Renal cortex interstitium (tissue), 15 donors: ENCODE results near the gene C3orf85. TPM values are rescaled to one million over a fixed set of nuclear protein-coding genes. Genes with fewer than 3 reads are reported as not detected.

Source experiments
- DNase-seq, 11 donors: peaks; one replicate each; pipeline ENCODE4 v3.0.0-alpha.2; 2013; ENCODE audit warnings: low read depth in 9 of 11, low spot score in 4 of 11; ENCODE audit errors: extremely low read depth in 1 of 11
- long read RNA-seq, 16 experiments: transcript quantifications; one replicate each; lab custom pipeline, GENCODE V29; 2026
- polyA plus RNA-seq, 3 donors: library from polyadenylated mRNA; unstranded; fragments of 120-200 nt; gene quantifications; one replicate each; pipeline ENCODE4 v1.2.1, GENCODE V29; 2013; ENCODE audit not compliant: insufficient read length in 3 of 3

Gene C3orf85
- polyA plus RNA-seq: 10 to 100 TPM; 16.4 to 23.7 (median 21.3) TPM
- long read RNA-seq, donor 1, partial matches to known transcripts: 0 of 11 reads
- long read RNA-seq, donor 1, other reads (novel, unspliced or antisense): 5 of 11 reads
- long read RNA-seq, donor 2, partial matches to known transcripts: 0 of 5 reads
- long read RNA-seq, donor 2, other reads (novel, unspliced or antisense): 0 of 5 reads
- long read RNA-seq, donor 3, transcript C3orf85-208 (4 exons, 925 nt): major isoform, 6 of 21 reads
- long read RNA-seq, donor 3, partial matches to known transcripts: 0 of 21 reads
- long read RNA-seq, donor 3, other reads (novel, unspliced or antisense): 11 of 21 reads
- long read RNA-seq, donor 4, transcript C3orf85-208 (4 exons, 925 nt): major isoform, 5 of 13 reads
- long read RNA-seq, donor 4, partial matches to known transcripts: 0 of 13 reads
- long read RNA-seq, donor 4, other reads (novel, unspliced or antisense): 8 of 13 reads
- long read RNA-seq, donor 5: 0 reads
- long read RNA-seq, donor 6, partial matches to known transcripts: 0 of 5 reads
- long read RNA-seq, donor 6, other reads (novel, unspliced or antisense): 0 of 5 reads
- long read RNA-seq, donor 7, transcript C3orf85-208 (4 exons, 925 nt): major isoform, 5 of 12 reads
- long read RNA-seq, donor 7, partial matches to known transcripts: 0 of 12 reads
- long read RNA-seq, donor 7, other reads (novel, unspliced or antisense): 5 of 12 reads
- long read RNA-seq, donor 8, transcript C3orf85-202 (2 exons, 375 nt): major isoform, 7 of 30 reads
- long read RNA-seq, donor 8, transcript C3orf85-208 (4 exons, 925 nt): minor isoform, 6 of 30 reads
- long read RNA-seq, donor 8, partial matches to known transcripts: 0 of 30 reads
- long read RNA-seq, donor 8, other reads (novel, unspliced or antisense): 17 of 30 reads
- long read RNA-seq, donor 9, partial matches to known transcripts: 0 of 2 reads
- long read RNA-seq, donor 9, other reads (novel, unspliced or antisense): 0 of 2 reads
- long read RNA-seq, donor 10, transcript C3orf85-208 (4 exons, 925 nt): major isoform, 5 of 13 reads
- long read RNA-seq, donor 10, partial matches to known transcripts: 0 of 13 reads
- long read RNA-seq, donor 10, other reads (novel, unspliced or antisense): 7 of 13 reads
- long read RNA-seq, donor 11, transcript C3orf85-208 (4 exons, 925 nt): major isoform, 6 of 14 reads
- long read RNA-seq, donor 11, partial matches to known transcripts: 0 of 14 reads
- long read RNA-seq, donor 11, other reads (novel, unspliced or antisense): 7 of 14 reads
- long read RNA-seq, donor 12, partial matches to known transcripts: 0 of 3 reads
- long read RNA-seq, donor 12, other reads (novel, unspliced or antisense): 0 of 3 reads
- long read RNA-seq, donor 13, transcript C3orf85-208 (4 exons, 925 nt): major isoform, 9 of 21 reads
- long read RNA-seq, donor 13, partial matches to known transcripts: 0 of 21 reads
- long read RNA-seq, donor 13, other reads (novel, unspliced or antisense): 9 of 21 reads
- long read RNA-seq, donor 14, transcript C3orf85-208 (4 exons, 925 nt): major isoform, 6 of 6 reads
- long read RNA-seq, donor 14, partial matches to known transcripts: 0 of 6 reads
- long read RNA-seq, donor 14, other reads (novel, unspliced or antisense): 0 of 6 reads
- long read RNA-seq, donor 15, partial matches to known transcripts: 0 of 4 reads
- long read RNA-seq, donor 15, other reads (novel, unspliced or antisense): 0 of 4 reads
- long read RNA-seq, donor 16, transcript C3orf85-208 (4 exons, 925 nt): major isoform, 5 of 16 reads
- long read RNA-seq, donor 16, partial matches to known transcripts: 0 of 16 reads
- long read RNA-seq, donor 16, other reads (novel, unspliced or antisense): 10 of 16 reads

DNA sequence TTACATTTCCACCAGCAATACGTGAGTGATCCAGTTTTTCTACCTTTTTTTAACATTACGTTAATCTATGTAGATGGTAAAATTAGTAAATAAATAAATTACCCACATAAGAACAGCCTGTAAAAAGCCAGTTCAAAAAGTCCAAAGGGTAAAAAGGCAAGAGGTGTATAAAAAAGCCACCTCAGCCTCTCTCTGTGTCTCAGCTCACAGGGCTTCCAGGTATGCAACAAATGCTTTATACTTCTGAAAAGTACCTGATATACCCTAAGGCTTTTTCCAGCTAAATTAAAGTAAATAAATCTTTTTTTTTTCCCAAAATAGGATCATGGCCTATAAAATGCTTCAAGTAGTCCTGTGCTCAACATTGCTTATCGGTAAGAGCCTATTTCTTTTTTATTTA, at the start of gene C3orf85:
TSS of gene C3orf85 (plus strand) at position 197 of the 400 bp plus-strand sequence. CDS start at position 326, 129 bp downstream.
- no peak for DNase-seq

- DNase-seq: no peak
Measured at GRCh38 chr3:109089265-109089664, 47.3 kb upstream of the C3orf85 start.

GRCh38 chr3:109091846-109092245, 44.7 kb upstream of the C3orf85 start:
- DNase-seq: no peak

- DNase-seq: no peak
Measured at GRCh38 chr3:109093561-109093960, 43.0 kb upstream of the C3orf85 start.

DNA sequence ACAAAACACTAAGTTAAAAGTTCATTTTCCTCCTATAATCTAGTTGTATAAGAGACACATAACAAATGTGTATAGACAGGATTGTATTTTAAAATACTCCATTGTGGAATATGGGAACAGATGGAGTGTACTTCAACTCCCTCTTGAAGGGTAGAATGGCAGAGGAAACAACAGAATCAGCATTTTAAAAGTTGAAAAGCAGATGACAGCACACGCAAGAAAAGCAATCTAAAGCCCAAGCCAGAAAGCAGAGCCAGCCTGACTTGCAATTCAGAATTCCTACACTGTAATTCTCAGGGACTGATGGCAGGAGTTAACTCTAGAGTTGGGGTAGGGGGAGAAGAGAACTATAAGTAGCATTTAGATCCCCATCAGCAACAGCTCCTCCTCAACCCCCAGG, 41.4 kb upstream of the C3orf85 start:
- no peak for DNase-seq

GRCh38 chr3:109098079-109098644, 38.4 kb upstream of the C3orf85 start:
- DNase-seq: no peak

DNA sequence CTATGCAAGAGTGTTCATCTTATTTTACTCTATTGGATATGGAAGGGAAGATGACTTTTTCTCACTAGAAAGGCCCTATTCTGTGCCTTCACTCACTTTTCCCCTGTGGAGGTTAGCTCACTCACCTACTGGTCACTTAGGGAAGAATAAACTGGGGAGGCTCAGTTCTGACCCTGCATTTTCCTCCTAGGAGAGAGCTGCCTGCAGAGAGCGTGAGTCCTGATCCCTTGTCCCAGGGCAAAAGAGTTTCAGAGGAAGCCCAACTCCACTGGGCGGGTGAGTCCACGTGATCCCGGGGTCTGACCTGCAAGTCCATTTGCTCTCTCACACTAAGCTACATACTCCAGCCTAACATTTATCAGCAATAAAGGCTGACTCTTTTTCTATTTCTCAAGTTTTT, 26.9 kb upstream of the C3orf85 start:
- no peak for DNase-seq

DNA sequence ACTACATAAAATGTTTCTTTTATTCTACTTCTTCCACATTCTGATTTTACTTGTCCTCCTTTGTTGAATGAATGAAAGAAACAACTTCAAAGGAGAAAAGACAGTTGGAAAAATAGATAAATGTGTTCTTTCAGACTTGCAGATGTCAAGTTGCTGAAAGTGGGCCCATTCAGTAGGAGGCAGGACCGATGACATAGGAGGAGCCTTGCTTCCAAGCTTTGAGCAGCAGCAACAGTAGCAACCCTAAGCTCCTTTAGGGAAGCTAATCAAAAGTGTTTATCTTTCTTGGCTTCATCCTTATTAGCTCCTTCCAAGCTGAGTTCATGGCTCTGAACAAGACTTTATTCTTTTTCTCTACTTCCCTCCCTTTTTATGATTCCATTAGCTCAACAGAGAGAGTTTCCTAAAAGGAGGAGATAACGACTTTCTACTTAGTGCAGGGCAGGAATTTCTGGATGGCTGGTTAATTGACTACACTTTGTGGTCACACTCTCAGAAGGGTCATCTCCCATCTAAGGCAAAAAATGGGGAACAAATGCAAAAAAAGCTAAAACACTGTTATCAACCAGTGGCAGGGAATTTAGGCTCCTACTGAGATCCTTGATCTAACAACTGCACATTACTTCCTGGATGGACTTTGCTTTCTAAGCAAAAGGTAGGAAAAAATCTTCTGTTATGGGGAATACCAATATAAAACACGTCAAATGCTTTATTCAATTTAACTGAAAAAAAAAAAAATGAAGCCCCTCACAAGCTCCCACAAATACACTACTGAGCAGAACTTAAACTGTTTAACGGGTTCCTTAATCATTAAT, 23.4 kb upstream of the C3orf85 start:
- no peak for DNase-seq

GRCh38 chr3:109114746-109115145, 21.8 kb upstream of the C3orf85 start:
- no peak for DNase-seq

DNA sequence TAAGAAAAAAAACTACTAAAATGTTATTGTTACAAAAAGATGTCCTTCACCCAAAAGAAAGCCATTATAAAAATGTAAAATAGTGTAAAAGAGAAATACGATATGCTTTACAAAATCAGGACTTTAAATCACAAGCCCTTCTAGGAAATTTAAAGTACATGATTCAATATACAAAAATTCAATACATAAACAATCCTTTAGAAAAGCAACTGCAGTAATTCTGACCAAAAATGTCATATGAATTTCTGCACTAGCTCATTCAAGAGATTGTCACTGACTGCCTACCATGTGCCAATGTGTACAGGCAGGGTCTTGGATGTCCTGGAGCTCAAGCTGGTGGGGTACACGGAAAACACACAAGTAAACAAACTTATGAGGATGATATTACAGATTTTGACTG, 21.1 kb upstream of the C3orf85 start:
- DNase-seq: no peak

GRCh38 chr3:109116031-109116430, 20.5 kb upstream of the C3orf85 start:
- DNase-seq: no peak

DNA sequence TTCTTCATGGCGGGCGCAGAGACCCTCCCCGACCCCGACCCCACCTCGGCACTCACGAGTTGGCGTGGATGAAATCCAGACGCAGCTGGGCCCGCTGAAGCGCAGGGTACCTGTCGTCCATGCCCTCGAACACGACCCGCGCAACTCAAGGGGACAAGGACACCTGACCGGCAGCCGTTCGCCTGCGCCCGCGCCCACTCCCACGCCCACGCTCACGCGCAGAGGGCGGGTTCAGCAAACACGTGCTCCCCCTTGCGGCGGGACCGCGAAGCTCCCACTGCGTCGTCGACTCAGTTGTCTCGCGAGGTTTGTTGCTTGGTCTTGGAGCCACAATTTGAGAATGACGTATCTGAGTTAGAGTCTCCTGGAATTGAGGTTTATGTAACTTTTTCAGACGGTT, 18.6 kb upstream of the C3orf85 start, which contains the start of gene MORC1:
TSS of gene MORC1 (minus strand) at position 196 of the 400 bp plus-strand sequence. CDS start at position 121, 75 bp downstream.
- no peak for DNase-seq

DNA sequence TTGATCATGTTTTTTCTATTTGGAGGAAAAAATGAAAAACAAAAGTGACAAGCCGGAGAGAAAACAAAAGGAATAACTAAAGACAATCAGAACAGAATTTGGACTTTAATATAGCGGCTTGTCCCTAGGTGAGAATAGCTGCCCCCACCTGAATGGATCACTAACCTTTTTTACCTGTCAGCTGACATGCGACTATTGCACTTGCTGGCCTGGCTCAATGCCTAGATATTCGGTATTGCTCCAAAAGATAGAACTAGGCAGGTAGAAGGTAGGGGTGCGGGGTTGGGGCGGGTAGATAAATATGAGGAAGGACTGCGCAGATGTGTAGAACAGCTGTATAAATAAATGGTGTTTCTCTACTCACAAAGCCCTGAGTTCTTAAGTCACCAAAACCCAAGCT, 17.9 kb upstream of the C3orf85 start:
- no peak for DNase-seq

DNA sequence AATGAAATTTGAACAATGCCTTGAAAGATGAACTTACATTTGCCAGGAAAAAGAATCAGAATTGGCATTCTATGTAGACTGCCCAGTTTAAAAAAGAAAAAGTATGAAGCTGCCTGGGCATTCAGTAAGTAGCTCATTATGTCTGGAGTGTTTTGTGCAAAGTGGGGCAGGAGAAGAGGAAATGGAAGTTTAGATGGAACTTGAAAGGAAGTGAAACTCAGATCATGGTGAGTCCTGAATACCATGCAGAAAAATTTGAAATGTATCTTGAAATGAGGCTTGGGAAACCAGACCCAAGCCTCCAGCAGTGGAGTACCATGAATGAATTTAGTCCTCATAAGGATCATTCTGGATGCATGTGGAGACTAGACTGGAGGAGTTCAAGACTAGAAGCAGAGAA, 13.8 kb upstream of the C3orf85 start:
- no peak for DNase-seq

DNA sequence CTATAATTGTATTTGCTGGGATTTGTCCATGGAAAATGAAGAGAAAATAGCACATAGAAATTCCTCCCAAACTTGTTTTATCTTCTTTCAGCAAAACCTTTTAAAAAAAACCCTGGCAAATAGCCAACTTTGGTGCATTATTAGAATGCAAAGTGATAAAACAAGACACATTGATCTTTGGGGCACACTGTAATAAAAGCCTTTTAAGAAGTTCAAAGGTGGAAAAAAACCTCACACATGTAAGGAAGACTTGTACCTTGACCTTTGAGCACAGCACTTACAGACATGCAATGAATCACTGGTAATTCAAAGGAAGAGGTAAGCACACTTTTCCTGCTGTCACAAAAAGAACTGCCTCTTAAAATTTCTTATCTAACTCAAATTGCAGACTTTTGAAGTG, 10.6 kb upstream of the C3orf85 start:
- DNase-seq: peak in 1 of 11 donors; percentile 45

DNA sequence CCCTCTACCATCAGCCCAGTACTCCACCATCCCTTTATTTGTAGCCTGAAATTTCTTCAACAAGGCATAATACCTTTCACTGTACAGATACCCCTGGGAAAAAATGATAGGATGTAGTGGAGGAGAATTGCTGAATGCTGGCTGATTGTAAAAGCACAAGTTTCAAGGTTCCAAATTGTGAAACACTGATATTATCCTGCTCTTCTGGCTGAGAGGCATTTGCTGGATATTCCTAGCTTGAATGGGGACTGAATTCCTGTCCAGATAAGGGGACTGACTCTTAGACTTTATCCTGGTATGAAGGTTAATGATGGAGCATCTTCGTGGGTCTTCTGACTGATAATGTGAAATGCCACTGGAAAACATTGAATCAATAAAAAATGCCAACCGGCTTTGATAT, 9.0 kb upstream of the C3orf85 start:
- no peak for DNase-seq

DNA sequence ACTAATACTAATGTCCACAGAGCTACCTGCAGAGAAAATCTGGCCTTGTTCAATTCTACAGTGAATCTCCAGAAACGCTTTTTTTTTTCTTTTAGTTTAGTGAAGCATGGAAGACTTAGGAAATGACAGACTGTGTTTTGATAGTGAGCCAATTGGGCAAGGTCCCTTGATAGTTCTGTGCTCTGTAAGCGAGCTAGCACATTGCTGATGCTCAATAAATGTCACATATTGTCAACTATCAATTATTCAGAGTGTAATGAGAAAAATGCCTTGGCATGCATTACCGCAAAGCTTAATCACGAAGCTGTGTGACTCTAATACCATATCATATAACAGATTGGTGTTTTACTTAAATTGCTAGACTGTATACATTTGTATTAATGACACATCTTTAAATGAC, 5.2 kb upstream of the C3orf85 start:
- DNase-seq: no peak
